H1 (cell line): ENCODE data around the gene VGF. TPM values are rescaled to one million over a fixed set of nuclear protein-coding genes. Genes with fewer than 3 reads are reported as not detected.
A peak's percentile ranks its signal among the peaks of the same experiment; 100 is the strongest.

ENCODE experiments used
- RNF2 ChIP-seq: fragments of 200-900, 300-1000 bp; sonication (generic); IDR thresholded peaks from 2 replicates; pipeline ENCODE4 v1.7.1; 2016; ENCODE audit warnings: borderline replicate concordance, low read depth, mild to moderate bottlenecking, antibody characterized with exemption, low read length; ENCODE audit not compliant: poor library complexity, severe bottlenecking; ENCODE audit errors: missing control alignments
- polyA plus RNA-seq, 7 experiments: library from polyadenylated mRNA; depleted of rRNA in 3 of 7; stranded (reverse) in 5 of 7; unstranded in 2 of 7; fragments of >200 nt in 5 of 7; fragments of 200-250 nt in 2 of 7; gene quantifications; 1 replicate in 5 of 7; 2 replicates in 1 of 7; 4 replicates in 1 of 7; pipeline versions ENCODE4 v1.2.1 to v1.2.3, GENCODE V29; 2011 to 2013; ENCODE audit warnings: missing spikeins in 2 of 7, mixed read lengths in 2 of 7
- total RNA-seq: library from RNA; stranded (reverse); fragmentation: NEBNext Ultra II Directional; extraction: Animal tissue kit (Norgen Biotek cat#: 25700); gene quantifications from 2 replicates; pipeline ENCODE4 v1.2.1, GENCODE V29; 2021

VGF gene
- total and polyA plus RNA-seq, 2 of the 8 experiments (the other 6 are each of a cell fraction or from before 2014, with no cell fraction given) = 1.6 to 7.0 TPM

- peak; percentile 54 for TF ChIP-seq RNF2
Observed at GRCh38 chr7:101172854-101173751, 7.7 kb upstream of the VGF start (continued).
